Measurements from ENCODE around the gene STOM.
"Not testable (repeated sequence)": the region's sequence is repeated elsewhere in the genome, so short reads cannot be mapped to it uniquely, and the experiment has no call there.

The STOM gene

DNA sequence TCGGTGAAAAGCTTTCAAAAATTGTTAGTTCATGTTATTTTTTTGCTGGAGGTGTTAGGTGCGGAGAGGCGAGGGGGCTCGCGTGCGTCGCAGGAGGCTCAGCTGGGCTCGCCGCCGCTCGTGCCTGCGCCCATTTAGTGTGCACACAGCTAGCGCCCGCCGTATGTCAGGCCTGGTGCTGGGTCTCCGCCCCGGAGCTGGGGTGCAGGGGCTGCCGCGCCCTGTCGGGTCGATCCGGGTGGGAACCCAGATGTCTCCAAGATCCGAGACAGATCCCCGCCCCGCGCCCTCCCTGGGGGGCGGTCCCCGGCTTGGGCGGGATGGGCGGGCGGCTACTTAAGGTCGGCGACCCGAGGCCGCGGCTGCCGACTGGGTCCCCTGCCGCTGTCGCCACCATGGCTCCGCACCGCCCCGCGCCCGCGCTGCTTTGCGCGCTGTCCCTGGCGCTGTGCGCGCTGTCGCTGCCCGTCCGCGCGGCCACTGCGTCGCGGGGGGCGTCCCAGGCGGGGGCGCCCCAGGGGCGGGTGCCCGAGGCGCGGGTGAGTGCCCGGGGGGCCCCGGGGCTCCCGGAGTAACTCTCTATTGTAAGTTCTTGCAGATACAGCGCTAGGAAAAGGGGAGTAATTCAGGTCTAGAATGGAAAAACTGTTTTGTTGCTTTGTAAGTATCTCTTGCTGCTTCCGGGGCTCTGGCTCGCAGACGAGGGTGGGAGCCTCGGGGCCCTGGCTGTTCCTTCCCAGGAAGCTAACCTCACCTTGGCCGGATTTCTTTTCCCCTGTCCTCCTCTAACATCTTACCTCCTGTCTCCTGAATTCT lies 70.4 kb downstream of the STOM start:
- no peak for DNase-seq

DNA sequence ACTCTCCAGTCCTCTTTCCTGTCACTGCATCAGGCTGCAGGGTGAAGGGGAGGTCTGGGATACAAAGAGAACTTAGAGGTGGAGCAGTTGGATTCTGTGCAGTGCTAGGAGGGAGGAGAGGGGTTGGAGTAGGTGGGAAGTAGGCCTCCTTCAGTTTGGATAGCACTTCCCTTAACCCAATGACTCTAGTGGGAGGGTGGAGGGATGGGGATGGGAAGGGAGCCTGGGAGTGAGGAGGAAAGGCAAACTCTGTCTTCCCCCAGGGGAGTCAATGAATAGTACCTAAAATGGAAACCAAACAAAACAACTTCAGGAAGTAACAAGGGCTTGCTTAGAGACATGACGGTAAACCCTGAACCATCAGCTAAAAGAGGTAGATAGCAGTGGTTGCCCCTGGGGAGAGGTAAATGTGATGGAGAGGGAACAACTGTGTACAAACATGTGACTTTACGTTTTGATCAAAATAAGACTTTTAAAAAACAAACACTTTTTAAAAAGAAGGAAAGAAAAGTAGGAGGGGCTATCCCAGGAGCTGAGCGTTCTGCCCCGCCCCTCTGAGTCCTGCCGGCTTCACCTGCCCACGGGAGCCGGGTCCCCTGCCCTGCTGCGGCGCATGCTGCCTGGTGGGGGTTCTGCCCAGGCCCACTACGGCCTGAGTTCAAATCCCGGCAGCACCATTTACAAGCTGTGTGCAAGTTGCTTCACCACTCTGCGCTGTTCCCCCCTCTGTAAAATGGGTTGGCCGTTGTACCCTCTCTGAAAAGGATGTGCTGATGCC lies 71.2 kb downstream of the STOM start:
- DNase-seq, result no peak

- DNase-seq, result no peak
Observed at GRCh38 chr9:121298016-121298538, 72.0 kb downstream of the STOM start.

GRCh38 chr9:121297389-121297788 lies 72.7 kb downstream of the STOM start:
- no peak for DNase-seq

DNA sequence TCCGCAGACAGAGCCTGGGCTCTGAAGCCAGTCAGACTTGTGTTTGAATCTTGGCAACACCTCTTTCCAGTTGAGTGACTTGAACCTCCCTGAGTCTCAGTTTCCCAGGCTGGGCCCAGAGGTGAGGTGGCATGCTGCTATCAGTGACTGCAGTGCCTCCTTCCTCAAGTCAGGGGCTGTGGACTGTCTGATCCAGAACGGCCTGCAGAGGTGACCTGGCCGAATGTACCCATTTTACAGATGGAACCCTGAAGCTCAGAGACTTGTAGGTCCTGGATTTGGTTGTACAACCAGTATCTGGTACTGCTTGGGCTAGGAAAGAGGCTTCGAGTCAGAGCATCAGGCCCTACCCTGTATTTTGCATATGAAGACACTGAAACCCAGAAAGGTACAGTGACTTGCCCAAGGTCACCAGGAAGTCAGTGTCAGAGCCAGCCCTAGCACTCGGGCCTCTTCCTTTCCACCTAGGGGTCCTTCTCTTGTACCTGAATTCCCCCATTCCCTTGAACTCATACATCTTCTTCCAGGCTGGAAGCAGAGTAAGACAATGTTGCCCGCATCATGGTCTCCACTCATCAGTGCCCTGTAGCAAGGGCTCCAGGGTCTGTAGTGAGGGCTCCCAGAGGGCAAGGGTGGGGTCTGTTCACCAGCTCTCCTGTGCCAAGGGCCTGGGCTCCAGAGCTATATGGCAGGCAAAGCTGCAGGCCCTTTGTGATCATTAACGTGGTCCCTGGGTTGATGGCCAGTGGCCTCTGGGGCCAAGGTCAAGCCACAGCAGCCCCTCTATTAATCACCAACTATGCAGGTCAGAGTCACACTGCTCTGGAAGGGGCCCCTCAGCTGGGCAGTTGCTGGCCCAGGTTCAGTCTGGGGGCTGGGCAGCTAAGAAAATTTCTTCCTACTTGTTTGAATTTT lies 73.6 kb downstream of the STOM start:
- DNase-seq, result no peak

DNA sequence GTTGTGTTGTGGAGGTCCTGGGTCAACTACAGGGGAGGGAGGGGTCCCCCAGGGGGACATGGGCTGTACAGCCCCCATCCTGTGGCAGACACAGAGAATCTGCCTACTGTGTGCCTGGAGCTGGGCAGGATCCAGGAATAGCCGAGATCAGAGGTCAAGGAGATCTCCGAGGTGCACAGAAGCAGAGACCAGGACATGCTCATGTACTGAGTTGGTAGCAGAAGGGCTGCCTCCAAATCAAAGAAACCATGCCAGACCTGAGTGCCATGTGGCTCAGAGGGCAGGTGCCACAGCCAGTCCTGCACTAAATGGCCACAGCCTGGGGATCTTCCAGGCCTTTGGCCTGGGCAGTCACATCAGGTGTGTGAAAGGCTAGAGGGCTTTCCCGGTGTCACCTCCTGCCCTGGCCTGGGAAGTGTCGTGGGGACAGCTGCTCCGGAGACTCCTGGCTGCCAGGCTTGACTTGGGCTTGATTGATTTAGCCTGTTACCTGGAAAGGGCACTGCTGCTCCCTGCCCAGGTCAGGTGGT lies 74.3 kb downstream of the STOM start:
- DNase-seq, result no peak

DNA sequence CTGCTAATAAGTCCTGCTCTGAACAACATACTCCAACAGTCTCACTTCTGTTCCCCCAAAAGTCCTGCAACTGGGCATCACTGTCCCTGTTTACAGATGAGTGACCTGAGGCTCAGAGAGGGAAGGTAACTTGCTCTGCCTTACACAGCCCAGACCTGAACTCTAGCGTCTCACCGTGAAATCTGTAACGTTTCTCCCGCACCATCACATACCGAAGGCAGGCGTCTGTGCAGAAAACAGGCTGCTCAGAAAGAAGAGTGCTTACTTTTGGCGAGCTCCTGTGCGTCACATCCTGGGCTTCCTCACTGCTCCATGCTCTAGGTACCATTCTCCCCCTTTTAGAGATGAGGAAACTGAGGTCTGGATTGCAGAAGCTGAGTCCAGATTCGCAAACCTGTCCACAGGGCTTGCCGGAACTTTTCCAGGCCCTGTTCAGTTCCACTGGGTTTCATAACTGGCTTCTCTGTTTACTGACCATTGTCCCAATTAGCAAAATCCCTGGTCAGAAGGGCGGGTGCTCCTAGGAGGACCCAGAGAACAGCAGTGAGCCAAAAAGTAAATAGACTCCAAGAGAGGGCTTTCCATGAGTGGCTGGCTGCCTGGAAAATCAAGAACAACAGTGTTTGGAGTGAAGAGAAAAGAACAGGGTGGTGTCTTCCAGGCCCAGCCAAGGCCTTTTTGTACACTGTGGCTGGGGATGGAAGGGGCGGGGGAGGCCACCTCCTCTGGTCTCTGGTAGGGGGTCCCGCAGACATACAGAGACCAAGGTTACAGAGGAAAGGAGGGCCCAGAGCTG lies 75.0 kb downstream of the STOM start:
- no peak for DNase-seq

- no peak for DNase-seq
Observed at GRCh38 chr9:121294151-121294743, 75.8 kb downstream of the STOM start.

GRCh38 chr9:121292801-121293241 lies 77.2 kb downstream of the STOM start:
- DNase-seq, result no peak

DNA sequence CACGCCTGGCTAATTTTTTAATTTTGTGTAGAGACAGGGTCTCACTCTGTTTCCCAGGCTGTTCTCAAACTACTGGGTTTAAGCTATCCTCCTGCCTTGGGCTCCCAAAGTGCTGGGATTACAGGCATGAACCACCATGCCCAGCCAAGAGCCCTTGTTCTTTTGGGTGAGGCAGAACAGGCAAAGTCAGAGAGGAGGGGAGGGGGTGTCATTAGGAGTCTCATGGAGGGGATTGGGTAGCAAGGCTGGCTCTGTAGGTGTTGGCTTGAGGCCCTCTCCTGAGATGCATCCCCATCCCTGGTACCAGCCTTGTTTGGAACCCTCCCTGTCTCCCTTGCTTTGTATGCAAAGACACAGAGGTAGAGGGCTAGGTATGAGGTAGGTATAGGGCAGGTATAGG lies 78.0 kb downstream of the STOM start:
- DNase-seq, result no peak

GRCh38 chr9:121291536-121291935 lies 78.5 kb downstream of the STOM start:
- not testable (repeated sequence) for DNase-seq

DNA sequence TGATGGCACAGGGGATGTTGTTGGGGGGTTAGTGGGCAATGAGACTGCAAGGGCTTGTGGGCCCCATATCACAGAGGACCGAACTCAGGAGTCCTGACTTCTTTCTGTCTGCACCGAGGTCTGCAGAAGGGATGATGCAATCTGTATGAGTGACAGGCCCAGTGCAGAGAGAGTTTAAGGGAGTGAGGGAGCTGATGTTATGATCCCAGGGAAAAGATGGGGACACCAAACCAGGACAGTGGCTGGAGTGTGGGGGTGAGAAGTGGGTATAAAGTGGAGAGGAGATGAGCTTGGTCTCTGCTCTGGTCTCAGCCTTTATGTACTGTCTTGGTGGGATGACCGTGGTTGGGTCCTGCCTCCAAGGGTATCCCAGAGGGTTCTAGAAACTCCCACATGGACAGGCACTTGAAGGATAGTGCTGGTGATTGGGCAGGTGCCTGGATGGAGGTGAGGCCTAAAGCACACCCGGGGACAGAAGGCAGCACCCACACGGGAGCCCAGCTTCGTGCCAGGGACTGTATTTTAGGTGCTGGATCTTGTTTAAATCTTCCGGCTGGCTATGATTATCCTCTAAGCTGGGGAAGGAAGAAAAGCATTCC lies 80.2 kb downstream of the STOM start:
- no peak for DNase-seq

GRCh38 chr9:121289026-121289771 lies 80.9 kb downstream of the STOM start:
- DNase-seq, result peak; percentile 33

All from GDM1 (cell line).